Fibroblast of pulmonary artery (primary cell): ENCODE results near the gene NRP2.

Experiments
- DNase-seq: peaks from one replicate; pipeline ENCODE4 v3.0.0-alpha.2; 2010; ENCODE audit warnings: low read depth
- H3K4me3 ChIP-seq: replicated peaks from 2 replicates; pipeline ENCODE4 v1.5.1; 2011; ENCODE audit warnings: low read depth, mild to moderate bottlenecking, control low read depth, low read length, moderate library complexity
- TF ChIP-seq, protein P1 (sequence below): IDR thresholded peaks from 2 replicates; pipeline ENCODE4 v1.5.1; 2011; ENCODE audit warnings: mild to moderate bottlenecking, control low read depth, low read length, inconsistent platforms; ENCODE audit errors: missing control alignments

The NRP2 gene

DNA sequence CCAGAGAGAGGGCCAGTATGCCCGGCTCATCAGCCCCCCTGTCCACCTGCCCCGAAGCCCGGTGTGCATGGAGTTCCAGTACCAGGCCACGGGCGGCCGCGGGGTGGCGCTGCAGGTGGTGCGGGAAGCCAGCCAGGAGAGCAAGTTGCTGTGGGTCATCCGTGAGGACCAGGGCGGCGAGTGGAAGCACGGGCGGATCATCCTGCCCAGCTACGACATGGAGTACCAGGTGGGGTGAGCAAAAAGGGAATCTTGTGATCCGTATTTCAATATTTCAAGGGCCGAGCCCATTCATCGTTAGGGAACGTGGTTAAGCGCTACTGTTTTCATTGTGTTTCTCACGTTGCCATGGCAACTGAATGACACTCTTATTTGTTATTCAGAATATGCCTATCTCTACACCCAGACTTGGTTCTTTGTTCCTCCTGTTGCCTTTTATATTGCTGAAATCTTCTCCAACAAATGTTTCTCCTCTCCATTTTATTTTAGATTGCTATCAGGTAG lies 81.5 kb downstream of the NRP2 start:
- peak; percentile 91 for DNase-seq
- TF ChIP-seq, protein P1, sequence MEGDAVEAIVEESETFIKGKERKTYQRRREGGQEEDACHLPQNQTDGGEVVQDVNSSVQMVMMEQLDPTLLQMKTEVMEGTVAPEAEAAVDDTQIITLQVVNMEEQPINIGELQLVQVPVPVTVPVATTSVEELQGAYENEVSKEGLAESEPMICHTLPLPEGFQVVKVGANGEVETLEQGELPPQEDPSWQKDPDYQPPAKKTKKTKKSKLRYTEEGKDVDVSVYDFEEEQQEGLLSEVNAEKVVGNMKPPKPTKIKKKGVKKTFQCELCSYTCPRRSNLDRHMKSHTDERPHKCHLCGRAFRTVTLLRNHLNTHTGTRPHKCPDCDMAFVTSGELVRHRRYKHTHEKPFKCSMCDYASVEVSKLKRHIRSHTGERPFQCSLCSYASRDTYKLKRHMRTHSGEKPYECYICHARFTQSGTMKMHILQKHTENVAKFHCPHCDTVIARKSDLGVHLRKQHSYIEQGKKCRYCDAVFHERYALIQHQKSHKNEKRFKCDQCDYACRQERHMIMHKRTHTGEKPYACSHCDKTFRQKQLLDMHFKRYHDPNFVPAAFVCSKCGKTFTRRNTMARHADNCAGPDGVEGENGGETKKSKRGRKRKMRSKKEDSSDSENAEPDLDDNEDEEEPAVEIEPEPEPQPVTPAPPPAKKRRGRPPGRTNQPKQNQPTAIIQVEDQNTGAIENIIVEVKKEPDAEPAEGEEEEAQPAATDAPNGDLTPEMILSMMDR: peak; percentile 51
- no peak overlapping the region for H3K4me3 ChIP-seq

DNA sequence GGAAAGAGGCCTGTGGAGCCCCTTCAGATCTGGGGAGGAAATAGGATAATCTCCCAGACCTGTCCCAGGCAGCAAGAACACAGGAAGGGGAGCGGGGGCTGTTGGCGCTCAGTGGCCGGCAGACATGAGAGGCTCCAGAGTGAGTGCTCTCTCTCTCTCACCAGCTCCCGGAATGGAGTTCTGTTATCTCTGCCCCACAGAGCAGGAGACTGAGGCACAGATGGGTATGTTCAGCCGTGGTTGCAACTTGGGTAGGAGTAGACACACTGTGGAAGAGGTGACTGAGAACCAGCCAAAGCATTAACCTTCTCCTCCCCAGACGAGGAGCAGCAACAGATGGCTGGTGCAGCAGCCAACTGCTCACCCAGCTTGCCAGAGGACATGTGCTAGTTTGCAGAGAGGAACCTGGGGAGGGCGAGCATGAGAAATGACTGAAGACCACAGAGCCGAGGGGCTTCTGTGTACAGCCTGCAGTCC lies 82.0 kb downstream of the NRP2 start:
- DNase-seq: no peak
- TF ChIP-seq, protein P1: no peak
- no peak overlapping the region for H3K4me3 ChIP-seq

DNA sequence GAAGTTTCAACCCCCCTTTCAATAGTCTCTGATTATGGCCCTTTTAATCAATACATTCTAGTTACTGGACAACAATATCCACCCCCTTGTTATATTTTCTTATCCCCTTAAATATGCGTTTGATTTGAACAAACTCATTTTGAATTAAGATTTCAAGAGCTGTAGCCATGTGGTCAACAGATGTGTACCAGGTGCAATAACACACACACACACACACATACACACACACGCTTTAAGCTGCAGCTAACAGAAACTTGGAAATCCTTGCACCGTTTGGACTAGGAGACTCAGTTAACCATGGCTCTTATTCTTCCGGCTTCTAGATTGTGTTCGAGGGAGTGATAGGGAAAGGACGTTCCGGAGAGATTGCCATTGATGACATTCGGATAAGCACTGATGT lies 82.8 kb downstream of the NRP2 start:
- TF ChIP-seq, protein P1: no peak
- DNase-seq: no peak
- H3K4me3 ChIP-seq: no peak overlapping the region

DNA sequence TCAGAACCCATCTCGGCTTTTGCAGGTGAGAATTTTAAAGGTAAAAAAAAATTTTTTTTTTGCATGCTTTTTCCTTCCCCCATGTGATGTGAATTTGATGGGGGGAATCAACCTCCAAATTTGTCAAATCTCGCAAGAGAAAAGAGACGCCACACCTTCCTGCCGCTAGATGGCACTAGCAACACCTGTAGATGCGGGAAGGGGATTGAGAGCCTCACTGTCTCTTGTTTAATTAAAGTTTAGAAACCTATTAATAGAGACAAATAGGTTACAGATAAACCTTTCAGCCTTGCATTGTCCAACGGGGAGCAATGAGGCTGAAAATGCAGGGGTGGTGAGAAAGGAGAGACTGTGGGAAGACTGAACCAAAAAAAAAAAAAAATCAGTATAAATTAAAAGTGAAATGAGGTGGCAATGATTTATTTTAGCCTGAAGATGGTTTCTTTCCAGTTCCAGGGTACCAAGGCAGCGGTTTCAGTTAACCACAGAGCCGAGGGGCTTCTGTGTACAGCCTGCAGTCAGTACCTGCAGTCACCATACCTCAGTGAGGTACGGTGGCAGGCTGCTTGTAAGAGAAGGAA lies 84.6 kb downstream of the NRP2 start:
- H3K4me3 ChIP-seq: no peak overlapping the region
- DNase-seq: peak; percentile 79
- TF ChIP-seq, protein P1: peak; percentile 97

DNA sequence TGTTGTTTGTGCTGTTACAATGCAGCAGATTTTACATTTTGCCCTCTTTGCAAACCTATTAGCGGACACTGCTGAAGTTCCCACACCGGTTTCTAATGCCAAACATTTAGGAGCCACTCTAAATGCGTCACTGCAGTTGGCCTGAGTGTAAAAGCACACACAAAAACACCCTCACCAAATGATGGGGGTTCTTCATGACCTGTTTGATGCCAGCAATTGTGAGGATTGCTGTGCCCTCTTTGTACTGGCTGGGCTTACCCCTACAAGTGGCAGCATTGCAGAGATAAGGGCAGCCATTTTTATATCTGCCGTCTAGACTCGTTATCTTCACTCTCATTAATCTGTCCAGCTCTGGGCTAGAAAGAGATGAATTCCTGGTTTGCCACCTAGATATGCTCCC lies 85.3 kb downstream of the NRP2 start:
- no peak overlapping the region for H3K4me3 ChIP-seq
- TF ChIP-seq, protein P1: no peak
- no peak for DNase-seq

DNA sequence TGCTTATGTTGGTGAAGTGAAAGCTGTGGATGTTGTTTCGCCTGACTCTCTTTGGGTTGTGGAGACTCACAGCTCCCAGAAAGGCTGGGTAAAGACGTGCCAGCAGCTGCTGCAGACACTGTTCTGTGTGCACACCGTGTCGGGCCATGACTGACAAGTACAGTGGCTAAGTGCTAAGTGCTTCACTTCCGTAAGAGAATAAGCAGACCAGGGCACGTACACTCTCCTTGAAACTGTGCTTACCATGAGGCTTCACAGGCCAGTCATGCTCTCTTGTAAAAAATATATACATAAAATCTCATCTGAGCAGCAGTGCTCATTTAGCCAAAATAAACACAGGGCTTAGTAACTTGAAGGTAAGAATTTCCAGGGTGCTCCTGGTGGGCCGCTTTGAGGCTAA lies 86.0 kb downstream of the NRP2 start:
- no peak overlapping the region for H3K4me3 ChIP-seq
- no peak for DNase-seq
- TF ChIP-seq, protein P1: no peak
